GM18870 (cell line): ENCODE results near the gene RTP5.

Experiments
- ATAC-seq: cut with Tn5 transposase; IDR thresholded peaks from one replicate; pipeline ENCODE4 v1.9.1; 2021; ENCODE audit warnings: moderate library complexity; ENCODE audit not compliant: unreplicated experiment

The RTP5 gene

GRCh38 chr2:241885946-241886643 is 16.6 kb downstream of the RTP5 start:
- ATAC-seq, result no peak

- no peak for ATAC-seq
Observed at GRCh38 chr2:241886840-241887447, 17.4 kb downstream of the RTP5 start.

GRCh38 chr2:241887806-241888522 is 18.4 kb downstream of the RTP5 start:
- ATAC-seq, result no peak

DNA sequence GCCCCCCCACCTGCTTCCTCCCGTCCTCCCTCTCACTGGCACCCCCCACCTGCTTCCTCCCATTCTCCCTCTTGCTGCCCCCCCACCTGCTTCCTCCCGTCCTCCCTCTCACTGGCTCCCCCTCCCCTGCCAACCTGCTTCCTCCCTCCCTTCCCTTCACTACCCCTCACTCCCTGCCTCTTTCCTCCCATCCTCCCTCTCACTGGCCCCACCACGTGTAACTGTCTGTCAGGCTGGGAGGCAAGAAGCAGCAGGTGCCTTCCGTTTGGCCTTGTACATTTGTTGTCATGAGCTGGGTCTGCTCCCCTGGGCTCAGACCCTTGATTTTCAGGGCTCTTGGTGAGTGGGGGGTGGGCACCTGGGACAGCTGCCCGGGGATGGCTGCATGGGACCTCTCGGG is 19.1 kb downstream of the RTP5 start:
- no peak for ATAC-seq

DNA sequence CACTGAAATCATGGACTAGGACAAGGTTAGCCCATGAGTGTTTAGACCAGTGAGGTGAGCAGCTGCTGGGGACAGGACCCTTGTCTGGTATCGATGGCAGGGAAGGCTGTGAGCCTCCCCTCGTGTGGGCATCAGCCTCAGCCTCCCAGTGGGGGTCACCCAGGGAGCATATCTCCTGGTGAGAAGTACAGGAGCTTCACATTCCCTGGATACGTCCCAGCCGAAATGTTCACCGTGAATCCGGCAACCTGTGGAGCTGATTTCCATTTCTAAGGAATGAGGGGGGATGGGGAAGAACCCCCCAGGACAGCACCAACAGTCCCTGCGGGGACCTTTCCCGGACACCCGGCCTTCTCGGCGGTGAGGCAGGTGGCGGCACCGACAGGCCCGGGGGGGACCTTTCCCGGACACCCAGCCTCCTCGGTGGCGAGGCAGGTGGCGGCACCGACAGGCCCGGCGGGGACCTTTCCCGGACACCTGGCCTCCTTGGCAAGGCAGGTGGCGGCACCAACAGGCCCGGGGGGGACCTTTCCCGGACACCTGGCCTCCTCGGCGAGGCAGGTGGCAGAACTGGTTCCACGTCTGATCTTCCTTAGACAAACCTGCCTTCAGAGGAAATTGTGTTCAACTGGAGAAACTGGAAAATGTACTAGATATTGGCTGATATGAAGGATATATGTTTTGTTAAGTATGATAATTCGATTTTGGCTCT is 21.2 kb downstream of the RTP5 start:
- no peak for ATAC-seq

DNA sequence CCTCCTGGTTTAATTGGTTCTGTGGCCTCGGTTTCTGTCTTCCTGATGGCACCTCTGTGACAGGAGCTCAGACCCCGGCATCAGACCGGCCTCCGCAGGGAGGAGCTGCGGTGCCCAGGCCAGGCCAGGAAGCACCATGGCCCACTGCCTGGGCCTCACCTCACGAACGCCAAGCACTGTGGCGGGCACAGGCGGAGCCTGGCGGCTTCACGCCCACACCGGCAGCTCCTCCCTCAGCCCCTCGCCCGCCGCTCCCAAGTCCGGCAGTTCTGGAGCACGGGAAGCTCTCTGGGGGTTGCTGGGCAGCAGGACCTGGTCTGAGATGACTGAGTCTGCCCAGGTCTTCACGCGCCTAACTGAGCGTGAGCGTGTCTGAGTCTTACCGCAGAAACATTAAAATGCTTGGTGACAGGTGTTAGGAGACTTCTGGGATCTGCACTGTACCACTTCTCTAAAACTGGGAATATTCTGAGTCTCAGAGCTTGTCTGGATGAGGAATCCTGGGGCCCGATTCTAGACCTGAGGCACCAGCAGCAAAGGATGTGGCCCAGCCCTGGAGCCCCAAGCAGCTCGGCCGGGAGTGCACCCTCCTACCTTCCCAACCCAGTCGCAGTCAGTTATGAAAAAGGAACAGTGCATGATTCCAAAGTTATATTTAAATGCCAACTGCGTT is 21.9 kb downstream of the RTP5 start:
- no peak for ATAC-seq

GRCh38 chr2:241891988-241892298 is 22.4 kb downstream of the RTP5 start:
- no peak for ATAC-seq

DNA sequence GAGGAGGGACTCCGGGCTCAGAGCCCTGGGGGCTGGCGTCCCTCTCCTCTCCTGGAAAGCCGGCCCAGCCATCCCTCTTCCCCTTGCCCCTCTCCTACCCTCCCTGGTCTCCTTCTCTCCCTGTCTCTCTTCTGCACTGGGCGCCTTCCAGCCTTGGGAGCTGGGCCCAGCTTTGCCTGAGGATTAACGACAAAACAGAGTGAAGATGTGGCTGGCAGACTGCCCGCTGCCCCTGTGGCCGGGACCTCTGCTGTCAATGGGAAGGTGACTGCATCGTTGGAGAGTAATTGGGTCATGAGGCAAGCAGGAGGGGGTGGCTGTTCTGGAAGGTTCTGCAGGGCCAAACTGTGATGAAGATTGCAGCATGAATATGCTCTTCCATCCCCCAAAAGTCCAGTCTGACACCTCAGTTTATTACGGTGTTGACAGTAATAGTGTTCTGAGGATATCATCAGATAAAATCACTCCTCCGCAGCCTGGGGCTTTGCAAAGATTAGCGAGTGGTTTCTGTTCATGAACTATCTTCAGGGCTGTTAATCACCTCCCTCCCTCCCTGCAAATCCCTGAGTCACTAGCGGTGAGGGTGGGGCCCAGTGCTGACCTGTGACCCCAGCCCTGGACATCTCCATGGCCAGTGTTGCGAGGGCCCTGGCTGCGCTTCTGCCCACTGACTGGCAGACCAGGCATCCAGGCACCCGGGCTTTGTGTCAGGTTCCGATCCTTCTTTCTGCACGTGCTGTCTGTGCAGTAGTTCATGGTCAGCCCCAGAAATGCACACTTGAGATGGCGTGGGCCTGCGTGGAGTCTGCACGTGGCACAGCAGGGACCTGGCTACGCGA is 23.0 kb downstream of the RTP5 start:
- no peak for ATAC-seq

- no peak for ATAC-seq
Observed at GRCh38 chr2:241893265-241893664, 23.7 kb downstream of the RTP5 start.

- no peak for ATAC-seq
Observed at GRCh38 chr2:241894056-241894641, 24.6 kb downstream of the RTP5 start.

DNA sequence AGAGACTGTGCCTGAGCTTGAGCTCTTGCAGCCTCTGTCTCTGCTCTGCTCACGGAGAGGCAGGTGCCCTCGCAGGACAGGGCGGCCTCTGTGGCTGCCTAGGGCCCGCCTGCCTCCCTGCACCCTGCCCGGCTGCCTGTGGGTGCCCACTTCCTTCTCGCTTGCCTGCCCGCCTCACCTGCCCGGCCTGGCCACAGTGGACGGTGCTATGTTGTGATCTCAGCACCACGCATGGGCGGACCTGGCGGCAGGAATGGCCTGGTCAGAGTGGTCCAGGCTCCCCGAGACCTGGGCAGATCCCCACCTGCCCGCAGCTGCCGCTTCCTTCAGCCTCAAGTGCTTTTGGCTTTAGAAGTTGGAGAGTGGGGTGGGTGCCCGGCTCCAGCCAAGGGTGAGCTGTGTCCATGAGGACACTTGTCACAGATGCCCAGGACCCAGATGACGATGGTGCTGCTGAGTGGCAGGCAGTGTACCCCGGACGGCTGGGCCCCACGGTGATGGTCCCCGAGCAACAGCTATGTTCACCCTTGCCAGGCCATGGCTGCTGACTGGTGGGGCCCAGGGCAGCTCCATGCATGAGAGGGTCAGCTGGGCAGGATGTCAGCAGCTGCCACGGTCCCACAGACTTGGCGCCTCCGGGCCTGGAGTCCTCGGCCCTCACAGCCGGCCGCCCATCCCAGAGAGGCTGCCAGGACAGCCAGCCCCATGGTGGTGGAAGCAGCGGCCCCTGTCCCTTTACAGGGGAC is 25.3 kb downstream of the RTP5 start:
- ATAC-seq, result no peak

DNA sequence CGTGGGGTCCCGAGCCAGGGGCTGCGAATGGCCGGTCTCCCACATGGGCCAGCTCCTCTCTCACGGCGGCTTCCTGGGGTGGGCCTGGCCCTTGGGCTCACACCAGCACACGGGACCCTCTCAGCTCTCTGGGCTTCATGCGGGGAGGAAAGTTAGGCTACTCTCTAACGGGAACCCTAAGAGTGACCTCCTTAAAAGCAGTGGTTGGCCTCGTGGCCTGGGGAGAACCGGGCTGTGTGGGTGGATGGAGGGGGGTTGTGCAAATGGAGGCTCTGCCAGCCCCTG is 25.8 kb downstream of the RTP5 start:
- no peak for ATAC-seq

DNA sequence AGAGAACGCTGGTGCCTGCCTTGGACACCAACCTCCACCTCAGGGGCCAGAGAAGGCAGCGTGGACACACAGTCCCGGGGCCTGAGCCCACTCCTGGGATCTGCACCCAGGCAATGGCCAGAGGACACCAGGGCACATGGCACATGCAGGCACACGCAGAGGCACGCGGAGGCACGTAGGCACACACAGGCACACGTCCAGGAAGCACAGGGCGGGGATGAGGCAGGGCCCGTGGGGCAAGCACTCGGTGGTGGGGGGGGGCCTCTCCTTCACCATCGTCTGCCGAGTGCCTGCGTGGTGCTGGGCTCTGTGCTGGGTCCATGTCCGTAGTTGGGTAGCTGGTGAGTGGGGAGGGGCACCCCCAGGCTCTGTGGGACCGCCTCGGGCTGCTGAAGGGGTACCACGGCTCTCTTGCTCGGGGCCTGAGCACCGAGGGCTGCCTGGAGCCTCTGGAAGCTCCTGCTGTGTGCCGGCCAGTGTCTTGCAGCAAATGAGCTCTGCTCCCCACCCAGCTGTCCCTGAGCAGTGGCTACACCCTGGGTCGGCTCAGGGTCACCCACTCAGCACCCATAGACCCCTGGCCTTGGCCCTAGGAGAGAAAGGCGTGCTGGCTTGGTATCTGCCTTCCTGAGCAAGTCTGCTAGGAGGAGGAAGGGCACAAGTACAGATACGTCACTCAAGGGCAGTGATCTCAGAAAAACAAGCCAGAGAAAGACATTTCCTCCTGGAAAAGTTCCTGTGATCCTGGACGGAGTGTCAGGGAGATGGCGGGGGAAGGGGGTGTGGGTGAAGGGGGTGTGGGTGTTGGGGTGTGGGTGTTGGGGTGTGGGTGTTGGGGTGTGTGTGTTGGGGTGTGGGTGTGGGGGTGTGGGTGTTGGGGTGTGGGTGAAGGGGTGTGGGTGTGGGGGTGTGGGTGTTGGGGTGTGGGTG is 26.4 kb downstream of the RTP5 start:
- no peak for ATAC-seq

DNA sequence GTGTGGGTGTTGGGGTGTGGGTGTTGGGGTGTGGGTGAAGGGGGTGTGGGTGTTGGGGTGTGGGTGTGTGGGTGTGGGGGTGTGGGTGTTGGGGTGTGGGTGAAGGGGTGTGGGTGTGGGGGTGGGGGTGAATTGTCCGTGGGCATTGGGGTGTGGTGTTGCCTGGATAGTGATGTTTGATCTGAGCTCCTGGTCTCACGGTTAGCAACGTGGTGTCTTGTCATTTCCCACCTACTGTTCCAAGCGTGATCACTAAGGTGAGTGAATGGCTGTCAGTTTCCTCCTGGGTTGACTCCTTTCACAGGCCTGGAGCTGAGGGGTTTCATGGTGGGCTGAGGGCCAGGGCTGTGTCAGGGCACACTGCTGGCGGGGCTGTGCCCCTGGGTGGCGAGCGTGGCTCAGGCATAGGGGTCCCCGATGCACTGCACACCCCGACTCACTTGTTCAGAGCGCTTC is 27.2 kb downstream of the RTP5 start:
- no peak for ATAC-seq

- no peak for ATAC-seq
Observed at GRCh38 chr2:241897231-241897916, 27.8 kb downstream of the RTP5 start.

- ATAC-seq, result no peak
Observed at GRCh38 chr2:241898463-241899270, 29.1 kb downstream of the RTP5 start.
